WERI-Rb-1 (cell line): ENCODE data around the gene GALNTL6.

Source experiments
- DNase-seq: peaks from one replicate; pipeline ENCODE4 v3.0.0-alpha.2; 2020
- H3K27ac ChIP-seq: fragments of 250-450 bp; sonication (Bioruptor Pico); 2 replicates; pipeline ENCODE4 v1.5.1; 2020; ENCODE audit warnings: mild to moderate bottlenecking, moderate library complexity
- H3K27me3 ChIP-seq: fragments of 250-450 bp; sonication (Bioruptor Pico); 2 replicates; pipeline ENCODE4 v1.5.1; 2021; ENCODE audit warnings: mild to moderate bottlenecking, low read depth, moderate library complexity; ENCODE audit not compliant: insufficient read depth, severe bottlenecking
- H3K36me3 ChIP-seq: fragments of 250-450 bp; sonication (Bioruptor Pico); 2 replicates; pipeline ENCODE4 v1.5.1; 2020; ENCODE audit warnings: mild to moderate bottlenecking, moderate library complexity
- H3K4me3 ChIP-seq: 2 replicates; pipeline ENCODE4 v1.5.1; 2011; ENCODE audit warnings: low read depth, mild to moderate bottlenecking, control low read depth, low read length
- H3K9me3 ChIP-seq: fragments of 250-450 bp; sonication (Bioruptor Pico); 2 replicates; pipeline ENCODE4 v1.5.1; 2021; ENCODE audit warnings: mild to moderate bottlenecking, moderate library complexity; ENCODE audit not compliant: severe bottlenecking
- TF ChIP-seq, protein P1 (sequence below): IDR thresholded peaks from 2 replicates; pipeline ENCODE4 v1.5.1; 2011; ENCODE audit warnings: low read depth, mild to moderate bottlenecking, control low read depth, inconsistent platforms, low read length

Gene GALNTL6

DNA sequence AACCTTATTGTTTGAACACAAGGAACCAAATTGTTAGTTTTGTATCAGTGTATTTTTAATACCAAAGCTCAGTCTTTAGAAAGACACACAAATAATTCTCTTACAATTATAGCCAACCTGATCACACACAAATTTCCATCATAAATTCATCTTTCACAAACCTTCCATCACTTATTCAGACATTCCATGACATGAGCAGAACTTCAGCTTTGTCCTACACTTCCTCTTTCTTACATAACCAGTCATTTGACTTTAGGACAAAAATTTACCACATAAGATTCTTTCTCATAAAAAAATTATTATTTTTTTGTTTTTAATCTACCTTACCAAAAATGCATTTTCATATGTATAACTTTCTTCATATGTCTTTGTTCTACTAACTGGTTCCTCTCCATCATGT is 312.2 kb downstream of the GALNTL6 start:
- no peak for DNase-seq
- H3K9me3 ChIP-seq, result no peaks in the 10 kb centered on the region
- no peaks in the 10 kb centered on the region for H3K27me3 ChIP-seq
- no peak overlapping the region for H3K4me3 ChIP-seq
- TF ChIP-seq, protein P1, sequence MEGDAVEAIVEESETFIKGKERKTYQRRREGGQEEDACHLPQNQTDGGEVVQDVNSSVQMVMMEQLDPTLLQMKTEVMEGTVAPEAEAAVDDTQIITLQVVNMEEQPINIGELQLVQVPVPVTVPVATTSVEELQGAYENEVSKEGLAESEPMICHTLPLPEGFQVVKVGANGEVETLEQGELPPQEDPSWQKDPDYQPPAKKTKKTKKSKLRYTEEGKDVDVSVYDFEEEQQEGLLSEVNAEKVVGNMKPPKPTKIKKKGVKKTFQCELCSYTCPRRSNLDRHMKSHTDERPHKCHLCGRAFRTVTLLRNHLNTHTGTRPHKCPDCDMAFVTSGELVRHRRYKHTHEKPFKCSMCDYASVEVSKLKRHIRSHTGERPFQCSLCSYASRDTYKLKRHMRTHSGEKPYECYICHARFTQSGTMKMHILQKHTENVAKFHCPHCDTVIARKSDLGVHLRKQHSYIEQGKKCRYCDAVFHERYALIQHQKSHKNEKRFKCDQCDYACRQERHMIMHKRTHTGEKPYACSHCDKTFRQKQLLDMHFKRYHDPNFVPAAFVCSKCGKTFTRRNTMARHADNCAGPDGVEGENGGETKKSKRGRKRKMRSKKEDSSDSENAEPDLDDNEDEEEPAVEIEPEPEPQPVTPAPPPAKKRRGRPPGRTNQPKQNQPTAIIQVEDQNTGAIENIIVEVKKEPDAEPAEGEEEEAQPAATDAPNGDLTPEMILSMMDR, result no peak
- no peak overlapping the region for H3K27ac ChIP-seq
- H3K36me3 ChIP-seq, result no peaks in the 10 kb centered on the region

- Histone ChIP-seq H3K27me3 (no peaks in the 10 kb centered on the region), H3K9me3 (no peaks in the 10 kb centered on the region), H3K4me3 (no peak overlapping the region), H3K36me3 (no peaks in the 10 kb centered on the region), H3K27ac (no peak overlapping the region)
- no peak for DNase-seq
- TF ChIP-seq, protein P1, result no peak
Measured at GRCh38 chr4:172127168-172127567, 314.0 kb downstream of the GALNTL6 start.

DNA sequence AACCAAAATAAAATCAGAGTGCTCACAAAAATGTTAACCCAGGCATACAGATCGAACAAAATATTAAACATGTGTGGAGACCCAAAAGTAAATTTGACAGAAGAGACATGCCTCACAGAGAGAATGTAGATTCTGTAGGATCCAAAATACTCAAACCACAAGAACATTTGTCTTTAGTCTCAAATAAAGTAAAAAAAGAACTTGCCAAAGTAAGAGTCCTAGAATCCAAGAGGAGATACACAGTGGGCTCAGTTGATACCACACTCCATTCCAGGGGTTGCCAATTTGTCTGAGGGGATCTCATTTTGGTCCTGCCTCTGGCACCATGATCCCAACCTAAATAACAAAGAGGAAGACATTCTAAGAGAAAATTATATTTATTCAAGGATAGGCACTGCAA is 316.4 kb downstream of the GALNTL6 start:
- H3K27ac ChIP-seq, result peak overlapping the region; percentile 57
- no peaks in the 10 kb centered on the region for H3K9me3 ChIP-seq
- H3K27me3 ChIP-seq, result no peaks in the 10 kb centered on the region
- no peaks in the 10 kb centered on the region for H3K36me3 ChIP-seq
- TF ChIP-seq, protein P1, result no peak
- H3K4me3 ChIP-seq, result no peak overlapping the region
- DNase-seq, result no peak

- TF ChIP-seq, protein P1, result no peak
- no peak overlapping the region for H3K27ac ChIP-seq
- H3K9me3 ChIP-seq, result no peaks in the 10 kb centered on the region
- H3K4me3 ChIP-seq, result no peak overlapping the region
- H3K36me3 ChIP-seq, result no peaks in the 10 kb centered on the region
- DNase-seq, result no peak
- H3K27me3 ChIP-seq, result no peaks in the 10 kb centered on the region
Measured at GRCh38 chr4:172134521-172134920, 321.3 kb downstream of the GALNTL6 start.

- Histone ChIP-seq H3K27me3 (no peaks in the 10 kb centered on the region), H3K4me3 (no peak overlapping the region), H3K9me3 (no peaks in the 10 kb centered on the region), H3K36me3 (no peaks in the 10 kb centered on the region), H3K27ac (no peak overlapping the region)
- TF ChIP-seq, protein P1, result no peak
- no peak for DNase-seq
Measured at GRCh38 chr4:172141025-172141424, 327.8 kb downstream of the GALNTL6 start.

GRCh38 chr4:172142281-172142741 is 329.1 kb downstream of the GALNTL6 start:
- DNase-seq, result no peak
- no peak overlapping the region for H3K4me3 ChIP-seq
- H3K9me3 ChIP-seq, result no peaks in the 10 kb centered on the region
- no peaks in the 10 kb centered on the region for H3K27me3 ChIP-seq
- H3K27ac ChIP-seq, result no peak overlapping the region
- no peaks in the 10 kb centered on the region for H3K36me3 ChIP-seq
- TF ChIP-seq, protein P1, result no peak
